Cerebellar nuclear complex (tissue), 1 donor: Measurements from ENCODE around the gene LSR.

Source experiments
- DNase-seq, 2 experiments: peaks; one replicate each; lab custom pipeline; 2025; lab: John Stamatoyannopoulos, UW

Gene LSR

GRCh38 chr19:35248310-35249145 is at the start of gene LSR:
Gene LSR (plus strand): TSS chr19:35249002. CDS start chr19:35249023, 21 bp downstream.
- no peak for DNase-seq

GRCh38 chr19:35199481-35199880 is 49.3 kb upstream of the LSR start:
- DNase-seq: no peak

- no peak for DNase-seq
Observed at GRCh38 chr19:35202722-35203688, 45.8 kb upstream of the LSR start.

- no peak for DNase-seq
Observed at GRCh38 chr19:35204799-35205732, 43.7 kb upstream of the LSR start.

GRCh38 chr19:35205733-35206323 is 43.0 kb upstream of the LSR start:
- DNase-seq: no peak

GRCh38 chr19:35206379-35206778 is 42.4 kb upstream of the LSR start:
- DNase-seq: no peak

GRCh38 chr19:35206855-35207254 is 41.9 kb upstream of the LSR start:
- DNase-seq: no peak

GRCh38 chr19:35207391-35207871 is 41.4 kb upstream of the LSR start:
- no peak for DNase-seq

GRCh38 chr19:35208121-35208520 is 40.7 kb upstream of the LSR start:
- DNase-seq: no peak

GRCh38 chr19:35209646-35210045 is 39.2 kb upstream of the LSR start:
- no peak for DNase-seq

GRCh38 chr19:35211545-35212230 is 37.1 kb upstream of the LSR start:
- DNase-seq: no peak

- no peak for DNase-seq
Observed at GRCh38 chr19:35212241-35212640, 36.6 kb upstream of the LSR start.

GRCh38 chr19:35213663-35214632 is 34.9 kb upstream of the LSR start:
- no peak for DNase-seq

- no peak for DNase-seq
Observed at GRCh38 chr19:35214766-35215422, 33.9 kb upstream of the LSR start.

GRCh38 chr19:35216016-35216832 is 32.6 kb upstream of the LSR start:
- DNase-seq: no peak

- no peak for DNase-seq
Observed at GRCh38 chr19:35216833-35217648, 31.8 kb upstream of the LSR start.

- DNase-seq: no peak
Observed at GRCh38 chr19:35217649-35217990, 31.2 kb upstream of the LSR start.
